ENCODE results near the gene TMPRSS9.

TMPRSS9 gene

GRCh38 chr19:2432131-2432848, 72.2 kb downstream of the TMPRSS9 start:
- H3K27ac ChIP-seq (ENCODE audit: insufficient read depth in 1 of 2, low read depth in 1 of 2, low read length in 2 of 2, poor library complexity in 1 of 2, severe bottlenecking in 2 of 2): peak overlapping the region in 1 of 2 experiments; percentile 25
- peaks cover 2 to 9% (median 7%) of the 10 kb centered on the region in 4 experiments for H3K4me1 ChIP-seq (ENCODE audit: control extremely low read depth in 1 of 4, control insufficient read depth in 4 of 4, insufficient read depth in 4 of 4, low read length in 3 of 4)
- WGBS (ENCODE audit: insufficient coverage): over 99% methylated on average over 20 of the region's 25 CpGs
- POLR2A ChIA-PET: no interaction called here
- CTCF ChIA-PET: no interaction called here
- no peaks in the 10 kb centered on the region for H3K27me3 ChIP-seq (replicated peaks in 2 of 5; ENCODE audit: control insufficient read depth in 4 of 5, insufficient read depth in 5 of 5, low read length in 4 of 5)
- DNase-seq: no peak
- no peaks in the 10 kb centered on the region for H3K9me3 ChIP-seq (ENCODE audit: control extremely low read depth in 1 of 5, control insufficient read depth in 4 of 5, insufficient read depth in 2 of 5, low read depth in 1 of 5, low read length in 4 of 5)
- no peak overlapping the region for H3K4me3 ChIP-seq (ENCODE audit: control insufficient read depth in 1 of 7, extremely low read depth in 1 of 7, insufficient read depth in 4 of 7, low read depth in 2 of 7, low read length in 6 of 7)
- H3K36me3 ChIP-seq (ENCODE audit: control insufficient read depth in 4 of 4, insufficient read depth in 4 of 4, low read length in 3 of 4): peaks cover 2 to 62% (median 38%) of the 10 kb centered on the region in 4 experiments

GRCh38 chr19:2433854-2434253, 73.8 kb downstream of the TMPRSS9 start:
- Histone ChIP-seq H3K36me3 (ENCODE audit: control insufficient read depth in 4 of 4, insufficient read depth in 4 of 4, low read length in 3 of 4) (peaks cover 2 to 75% (median 47%) of the 10 kb centered on the region in 4 experiments), H3K9me3 (ENCODE audit: control extremely low read depth in 1 of 5, control insufficient read depth in 4 of 5, insufficient read depth in 2 of 5, low read depth in 1 of 5, low read length in 4 of 5) (no peaks in the 10 kb centered on the region), H3K4me3 (ENCODE audit: control insufficient read depth in 1 of 7, extremely low read depth in 1 of 7, insufficient read depth in 4 of 7, low read depth in 2 of 7, low read length in 6 of 7) (no peak overlapping the region), H3K4me1 (ENCODE audit: control extremely low read depth in 1 of 4, control insufficient read depth in 4 of 4, insufficient read depth in 4 of 4, low read length in 3 of 4) (no peaks in the 10 kb centered on the region), H3K27me3 (replicated peaks in 2 of 5; ENCODE audit: control insufficient read depth in 4 of 5, insufficient read depth in 5 of 5, low read length in 4 of 5) (no peaks in the 10 kb centered on the region), H3K27ac (ENCODE audit: insufficient read depth in 1 of 2, low read depth in 1 of 2, low read length in 2 of 2, poor library complexity in 1 of 2, severe bottlenecking in 2 of 2) (no peak overlapping the region)
- no peak for DNase-seq
- 97% methylated on average over 21 of the region's 30 CpGs for WGBS (ENCODE audit: insufficient coverage)
- ChIA-PET POLR2A (interaction anchor here (1.0 to 1.5 kb wide), 2 partner anchors 9 to 13 kb away, joined by 3 to 4 read pairs; no protein-coding TSS in a partner anchor), CTCF (no interaction called here)

DNA sequence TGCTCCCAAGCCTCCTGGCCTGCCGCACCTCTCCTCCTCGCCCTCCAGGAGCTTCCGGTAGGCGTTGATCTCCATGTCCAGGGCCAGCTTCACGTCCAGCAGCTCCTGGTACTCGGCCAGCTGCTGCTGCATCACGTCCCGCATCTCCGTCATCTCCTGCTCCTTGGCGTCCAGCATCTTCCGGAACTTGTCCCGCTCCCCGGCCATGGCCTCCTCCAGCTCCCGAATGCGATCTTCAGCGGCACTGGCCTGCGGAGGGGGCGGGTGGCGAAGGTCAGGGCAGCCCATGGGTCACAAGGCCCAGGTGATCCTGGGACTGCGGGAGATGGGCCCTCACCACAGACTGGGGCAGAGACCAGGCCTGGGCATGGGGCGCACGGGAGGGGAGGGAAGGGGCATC, 74.2 kb downstream of the TMPRSS9 start:
- 98% methylated on average over 22 of the region's 22 CpGs for WGBS (ENCODE audit: insufficient coverage)
- Histone ChIP-seq H3K9me3 (ENCODE audit: control extremely low read depth in 1 of 5, control insufficient read depth in 4 of 5, insufficient read depth in 2 of 5, low read depth in 1 of 5, low read length in 4 of 5) (no peaks in the 10 kb centered on the region), H3K4me1 (ENCODE audit: control extremely low read depth in 1 of 4, control insufficient read depth in 4 of 4, insufficient read depth in 4 of 4, low read length in 3 of 4) (no peaks in the 10 kb centered on the region), H3K27me3 (replicated peaks in 2 of 5; ENCODE audit: control insufficient read depth in 4 of 5, insufficient read depth in 5 of 5, low read length in 4 of 5) (no peaks in the 10 kb centered on the region), H3K27ac (ENCODE audit: insufficient read depth in 1 of 2, low read depth in 1 of 2, low read length in 2 of 2, poor library complexity in 1 of 2, severe bottlenecking in 2 of 2) (no peak overlapping the region), H3K36me3 (ENCODE audit: control insufficient read depth in 4 of 4, insufficient read depth in 4 of 4, low read length in 3 of 4) (peaks cover 2 to 78% (median 46%) of the 10 kb centered on the region in 4 experiments), H3K4me3 (ENCODE audit: control insufficient read depth in 1 of 7, extremely low read depth in 1 of 7, insufficient read depth in 4 of 7, low read depth in 2 of 7, low read length in 6 of 7) (no peak overlapping the region)
- POLR2A ChIA-PET: interaction anchor here (1.5 kb wide), 1 partner anchor 12 kb away, joined by 3 read pairs; no protein-coding TSS in a partner anchor
- CTCF ChIA-PET: no interaction called here
- no peak for DNase-seq

DNA sequence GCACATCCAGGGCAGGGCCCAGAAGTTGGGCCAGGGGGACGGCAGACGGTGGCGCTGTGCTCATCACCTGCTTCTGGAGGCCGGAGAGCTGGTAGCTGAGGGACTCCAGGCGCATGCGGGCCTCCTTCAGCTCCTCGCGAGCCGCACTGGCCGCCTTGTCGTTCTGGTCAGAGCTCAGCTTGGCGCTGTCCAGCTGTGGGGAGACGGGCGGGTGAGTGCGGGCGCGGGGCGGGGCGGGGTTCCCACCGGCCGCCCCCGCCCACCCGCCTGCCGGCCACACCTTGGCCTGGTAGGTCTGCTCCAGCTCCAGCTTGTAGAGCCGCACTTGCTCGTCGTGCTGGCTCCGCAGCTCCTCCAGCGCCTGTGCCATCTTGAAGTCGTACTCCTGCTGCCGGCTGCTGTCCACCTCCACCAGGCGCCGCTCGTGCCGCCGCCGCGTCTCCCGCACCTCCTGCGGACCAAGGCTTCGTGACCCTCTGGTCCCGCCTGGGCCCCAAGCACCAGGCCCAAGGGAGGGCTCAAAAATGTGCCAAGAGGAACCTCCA, 74.7 kb downstream of the TMPRSS9 start:
- CTCF ChIA-PET: no interaction called here
- WGBS (ENCODE audit: insufficient coverage): 98% methylated on average over 37 of the region's 42 CpGs
- Histone ChIP-seq H3K4me3 (ENCODE audit: control insufficient read depth in 1 of 7, extremely low read depth in 1 of 7, insufficient read depth in 4 of 7, low read depth in 2 of 7, low read length in 6 of 7) (no peak overlapping the region), H3K27ac (ENCODE audit: insufficient read depth in 1 of 2, low read depth in 1 of 2, low read length in 2 of 2, poor library complexity in 1 of 2, severe bottlenecking in 2 of 2) (no peak overlapping the region), H3K36me3 (ENCODE audit: control insufficient read depth in 4 of 4, insufficient read depth in 4 of 4, low read length in 3 of 4) (peaks cover 2 to 75% (median 43%) of the 10 kb centered on the region in 4 experiments), H3K9me3 (ENCODE audit: control extremely low read depth in 1 of 5, control insufficient read depth in 4 of 5, insufficient read depth in 2 of 5, low read depth in 1 of 5, low read length in 4 of 5) (no peaks in the 10 kb centered on the region), H3K27me3 (replicated peaks in 2 of 5; ENCODE audit: control insufficient read depth in 4 of 5, insufficient read depth in 5 of 5, low read length in 4 of 5) (no peaks in the 10 kb centered on the region), H3K4me1 (ENCODE audit: control extremely low read depth in 1 of 4, control insufficient read depth in 4 of 4, insufficient read depth in 4 of 4, low read length in 3 of 4) (no peaks in the 10 kb centered on the region)
- POLR2A ChIA-PET: interaction anchor here (1.5 kb wide), 1 partner anchor 12 kb away, joined by 3 read pairs; no protein-coding TSS in a partner anchor
- no peak for DNase-seq

DNA sequence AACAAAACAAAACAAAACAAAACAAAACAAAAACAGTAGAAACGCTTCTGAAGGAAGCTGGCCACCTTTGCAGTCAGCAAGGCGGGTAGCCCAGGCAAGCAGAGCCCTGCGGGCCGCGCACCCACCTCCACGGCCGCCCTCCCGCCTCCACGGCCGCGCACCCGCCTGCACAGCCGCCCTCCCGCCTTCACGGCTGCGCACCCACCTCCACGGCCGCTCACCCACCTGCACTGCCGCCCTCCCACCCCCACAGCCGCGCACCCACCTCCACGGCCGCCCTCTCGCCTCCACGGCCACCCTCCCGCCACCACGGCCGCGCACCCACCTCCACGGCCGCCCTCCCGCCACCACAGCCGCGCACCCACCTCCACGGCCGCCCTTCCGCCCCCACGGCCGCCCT, 76.3 kb downstream of the TMPRSS9 start:
- ChIA-PET CTCF (interaction anchor here (2.0 kb wide), 1 partner anchor 8 kb away, joined by 8 read pairs; the partner anchor contains the start of gene TIMM13), POLR2A (interaction anchor here (0.8 kb wide), 1 partner anchor 9 kb away, joined by 3 read pairs; no protein-coding TSS in a partner anchor)
- Histone ChIP-seq H3K4me3 (ENCODE audit: control insufficient read depth in 1 of 7, extremely low read depth in 1 of 7, insufficient read depth in 4 of 7, low read depth in 2 of 7, low read length in 6 of 7) (no peak overlapping the region), H3K36me3 (ENCODE audit: control insufficient read depth in 4 of 4, insufficient read depth in 4 of 4, low read length in 3 of 4) (peaks cover 2 to 68% (median 37%) of the 10 kb centered on the region in 4 experiments), H3K4me1 (ENCODE audit: control extremely low read depth in 1 of 4, control insufficient read depth in 4 of 4, insufficient read depth in 4 of 4, low read length in 3 of 4) (no peaks in the 10 kb centered on the region), H3K9me3 (ENCODE audit: control extremely low read depth in 1 of 5, control insufficient read depth in 4 of 5, insufficient read depth in 2 of 5, low read depth in 1 of 5, low read length in 4 of 5) (no peaks in the 10 kb centered on the region), H3K27me3 (replicated peaks in 2 of 5; ENCODE audit: control insufficient read depth in 4 of 5, insufficient read depth in 5 of 5, low read length in 4 of 5) (no peaks in the 10 kb centered on the region), H3K27ac (ENCODE audit: insufficient read depth in 1 of 2, low read depth in 1 of 2, low read length in 2 of 2, poor library complexity in 1 of 2, severe bottlenecking in 2 of 2) (no peak overlapping the region)
- DNase-seq: no peak
- 94% methylated on average over 17 of the region's 39 CpGs for WGBS (ENCODE audit: insufficient coverage)

- Histone ChIP-seq H3K4me3 (ENCODE audit: control insufficient read depth in 1 of 7, extremely low read depth in 1 of 7, insufficient read depth in 4 of 7, low read depth in 2 of 7, low read length in 6 of 7) (no peak overlapping the region), H3K9me3 (ENCODE audit: control extremely low read depth in 1 of 5, control insufficient read depth in 4 of 5, insufficient read depth in 2 of 5, low read depth in 1 of 5, low read length in 4 of 5) (no peaks in the 10 kb centered on the region), H3K27ac (ENCODE audit: insufficient read depth in 1 of 2, low read depth in 1 of 2, low read length in 2 of 2, poor library complexity in 1 of 2, severe bottlenecking in 2 of 2) (no peak overlapping the region), H3K36me3 (ENCODE audit: control insufficient read depth in 4 of 4, insufficient read depth in 4 of 4, low read length in 3 of 4) (peaks cover 2 to 68% (median 40%) of the 10 kb centered on the region in 4 experiments), H3K4me1 (ENCODE audit: control extremely low read depth in 1 of 4, control insufficient read depth in 4 of 4, insufficient read depth in 4 of 4, low read length in 3 of 4) (no peaks in the 10 kb centered on the region), H3K27me3 (replicated peaks in 2 of 5; ENCODE audit: control insufficient read depth in 4 of 5, insufficient read depth in 5 of 5, low read length in 4 of 5) (no peaks in the 10 kb centered on the region)
- DNase-seq: no peak
- ChIA-PET CTCF (interaction anchor here (2.0 kb wide), 1 partner anchor 9 kb away, joined by 8 read pairs; the partner anchor contains the start of gene TIMM13), POLR2A (interaction anchor here (0.8 kb wide), 1 partner anchor 9 kb away, joined by 3 read pairs; no protein-coding TSS in a partner anchor)
- WGBS (ENCODE audit: insufficient coverage): 95% methylated on average over 9 of the region's 15 CpGs
Observed at GRCh38 chr19:2436926-2437325, 76.9 kb downstream of the TMPRSS9 start.

DNA sequence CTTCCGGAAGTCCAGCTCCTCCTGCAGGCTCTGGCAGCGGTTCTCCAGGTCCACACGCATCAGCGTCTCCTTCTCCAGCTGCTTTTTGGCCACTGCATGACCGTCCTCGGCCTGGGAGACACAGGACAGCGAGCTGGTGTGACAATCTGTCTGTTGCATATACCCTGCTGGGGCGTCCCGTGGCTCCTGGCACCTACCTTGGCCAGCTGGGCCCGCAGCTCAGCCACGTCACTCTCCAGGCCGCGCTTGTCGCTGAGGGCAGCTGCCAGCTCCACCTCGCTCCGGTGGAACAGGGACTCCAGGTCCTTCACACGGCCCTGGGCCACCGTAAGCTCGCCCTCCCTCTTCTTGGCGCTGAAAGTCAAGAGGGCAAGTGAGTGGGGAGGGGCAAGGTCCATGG, 78.1 kb downstream of the TMPRSS9 start:
- Histone ChIP-seq H3K27me3 (replicated peaks in 2 of 5; ENCODE audit: control insufficient read depth in 4 of 5, insufficient read depth in 5 of 5, low read length in 4 of 5) (no peaks in the 10 kb centered on the region), H3K27ac (ENCODE audit: insufficient read depth in 1 of 2, low read depth in 1 of 2, low read length in 2 of 2, poor library complexity in 1 of 2, severe bottlenecking in 2 of 2) (no peak overlapping the region), H3K4me1 (ENCODE audit: control extremely low read depth in 1 of 4, control insufficient read depth in 4 of 4, insufficient read depth in 4 of 4, low read length in 3 of 4) (no peaks in the 10 kb centered on the region), H3K4me3 (ENCODE audit: control insufficient read depth in 1 of 7, extremely low read depth in 1 of 7, insufficient read depth in 4 of 7, low read depth in 2 of 7, low read length in 6 of 7) (no peak overlapping the region), H3K36me3 (ENCODE audit: control insufficient read depth in 4 of 4, insufficient read depth in 4 of 4, low read length in 3 of 4) (peaks cover 2 to 72% (median 44%) of the 10 kb centered on the region in 4 experiments), H3K9me3 (ENCODE audit: control extremely low read depth in 1 of 5, control insufficient read depth in 4 of 5, insufficient read depth in 2 of 5, low read depth in 1 of 5, low read length in 4 of 5) (no peaks in the 10 kb centered on the region)
- POLR2A ChIA-PET: no interaction called here
- CTCF ChIA-PET: interaction anchor here (1.0 to 2.0 kb wide), 4 partner anchors 8 to 16 kb away, joined by 3 to 8 read pairs (median 4); partner anchors contain the start of gene TIMM13
- no peak for DNase-seq
- 98% methylated on average over 19 of the region's 20 CpGs for WGBS (ENCODE audit: insufficient coverage)

Measured in common myeloid progenitor, CD34-positive (primary cell).